Skin of body (tissue), 2 donors: ENCODE measurements around the gene PYGB. TPM values are rescaled to one million over a fixed set of nuclear protein-coding genes. Genes with fewer than 3 reads are reported as not detected.

Source experiments
- DNase-seq: peaks from one replicate; lab custom pipeline; 2025; lab: John Stamatoyannopoulos, UW
- total RNA-seq: library from RNA; depleted of rRNA; stranded (reverse); fragments of >200 nt; gene quantifications from one replicate; pipeline ENCODE4 v1.2.3, GENCODE V29; 2014

PYGB gene
- total RNA-seq, 1 donor from 2014 or later, result 23.7 TPM

- no peak for DNase-seq
These were observed 34.3 kb downstream of the PYGB start for GRCh38 chr20:25282034-25282781.

GRCh38 chr20:25282796-25283195, 34.9 kb downstream of the PYGB start:
- DNase-seq, result no peak

- no peak for DNase-seq
These were observed 35.5 kb downstream of the PYGB start for GRCh38 chr20:25283221-25283951.

GRCh38 chr20:25284131-25284601, 36.3 kb downstream of the PYGB start:
- no peak for DNase-seq

GRCh38 chr20:25285091-25285647, 37.3 kb downstream of the PYGB start:
- no peak for DNase-seq

GRCh38 chr20:25285856-25286798, 38.2 kb downstream of the PYGB start:
- no peak for DNase-seq

GRCh38 chr20:25286917-25287316, 39.0 kb downstream of the PYGB start:
- no peak for DNase-seq

- no peak for DNase-seq
These were observed 39.9 kb downstream of the PYGB start for GRCh38 chr20:25287631-25288290.

- DNase-seq, result no peak
These were observed 40.7 kb downstream of the PYGB start for GRCh38 chr20:25288291-25289181.

- DNase-seq, result no peak
These were observed 42.2 kb downstream of the PYGB start for GRCh38 chr20:25289886-25290597.

GRCh38 chr20:25290646-25291431, 43.0 kb downstream of the PYGB start:
- DNase-seq, result no peak

- DNase-seq, result no peak
These were observed 43.7 kb downstream of the PYGB start for GRCh38 chr20:25291432-25292133.

- no peak for DNase-seq
These were observed 44.4 kb downstream of the PYGB start for GRCh38 chr20:25292176-25292891.

GRCh38 chr20:25293507-25293906, 45.6 kb downstream of the PYGB start:
- DNase-seq, result no peak

GRCh38 chr20:25293910-25294458, 46.1 kb downstream of the PYGB start:
- no peak for DNase-seq
